ENCODE results near the gene SNAP29. TPM values are rescaled to one million over a fixed set of nuclear protein-coding genes. Genes with fewer than 3 reads are reported as not detected.

The SNAP29 gene
- total RNA-seq, 1 donor from 2014 or later: 15.0 TPM

DNA sequence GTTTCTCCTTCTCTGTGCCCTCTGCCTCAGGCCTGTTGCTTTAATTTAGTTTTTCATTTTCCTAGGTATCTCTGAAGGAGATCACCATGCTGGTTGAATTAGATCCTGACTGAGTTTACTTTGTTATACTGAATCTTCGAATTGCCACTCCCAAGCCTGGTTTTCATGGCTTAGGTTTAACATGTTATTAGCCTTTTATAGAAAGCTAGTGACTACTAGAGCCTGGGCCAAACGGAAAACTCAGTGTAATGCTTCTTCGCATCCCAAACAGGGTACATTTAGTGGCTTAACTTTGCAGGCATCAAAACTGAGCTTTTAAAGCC is 62.0 kb downstream of the SNAP29 start:
- Mint-ChIP-seq H3K4me1 (peaks cover 37% of the 10 kb centered on the region), H3K36me3 (no peaks in the 10 kb centered on the region), H3K27ac (peak overlapping the region; percentile 96), H3K27me3 (ENCODE audit: low read depth) (no peaks in the 10 kb centered on the region), H3K4me3 (peak overlapping the region; percentile 98), H3K9me3 (no peaks in the 10 kb centered on the region)
- TF ChIP-seq CTCF (IDR thresholded peaks at IDR 0.05; ENCODE audit: unreplicated experiment): no peak
- no peak for DNase-seq (ENCODE audit: low spot score in 2 of 2, unreplicated experiment in 2 of 2)

DNA sequence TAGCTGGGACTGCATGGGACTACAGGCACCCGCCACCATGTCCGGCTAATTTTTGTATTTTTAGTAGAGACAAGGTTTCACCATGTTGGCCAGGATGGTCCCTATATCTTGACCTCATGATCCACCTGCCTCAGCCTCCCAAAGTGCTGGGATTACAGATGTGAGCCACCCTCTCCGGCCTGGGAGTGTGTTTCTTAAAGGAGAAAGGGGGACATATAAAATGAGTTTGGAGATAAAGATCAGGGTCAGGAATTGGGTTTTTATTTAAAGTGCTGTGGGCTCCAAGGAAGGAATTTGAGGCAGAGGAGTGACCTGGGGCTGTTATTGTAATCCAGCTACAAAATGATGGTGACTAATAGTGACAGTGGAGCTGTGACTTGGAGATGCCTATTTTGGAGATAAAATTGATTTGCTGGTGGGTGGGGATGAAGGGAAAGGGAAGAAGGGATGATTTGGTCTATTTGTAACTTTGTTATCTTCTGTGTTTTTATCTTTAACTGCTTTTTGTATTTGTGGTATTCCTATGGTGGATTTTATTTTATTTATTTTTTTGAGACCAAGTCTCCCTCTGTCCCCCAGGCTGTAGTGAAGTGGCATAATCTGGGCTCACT is 63.4 kb downstream of the SNAP29 start:
- Mint-ChIP-seq H3K4me3 (peak overlapping the region; percentile 14), H3K4me1 (peaks cover 39% of the 10 kb centered on the region), H3K27ac (peak overlapping the region; percentile 55), H3K36me3 (no peaks in the 10 kb centered on the region), H3K27me3 (ENCODE audit: low read depth) (no peaks in the 10 kb centered on the region), H3K9me3 (no peaks in the 10 kb centered on the region)
- no peak for DNase-seq (ENCODE audit: low spot score in 2 of 2, unreplicated experiment in 2 of 2)
- no peak for TF ChIP-seq CTCF (IDR thresholded peaks at IDR 0.05; ENCODE audit: unreplicated experiment)

- no peak for DNase-seq (ENCODE audit: low spot score in 2 of 2, unreplicated experiment in 2 of 2)
- H3K27me3 Mint-ChIP-seq (ENCODE audit: low read depth): no peaks in the 10 kb centered on the region
- H3K4me3 Mint-ChIP-seq: no peak overlapping the region
- peak overlapping the region; percentile 39 for H3K27ac Mint-ChIP-seq
- no peak for TF ChIP-seq CTCF (IDR thresholded peaks at IDR 0.05; ENCODE audit: unreplicated experiment)
- H3K36me3 Mint-ChIP-seq: peaks cover 7% of the 10 kb centered on the region
- peaks cover 24% of the 10 kb centered on the region for H3K4me1 Mint-ChIP-seq
- peaks cover 5% of the 10 kb centered on the region for H3K9me3 Mint-ChIP-seq
These were observed 67.4 kb downstream of the SNAP29 start for GRCh38 chr22:20926243-20926642.

GRCh38 chr22:20927940-20928572 is 69.2 kb downstream of the SNAP29 start:
- no peak for TF ChIP-seq CTCF (IDR thresholded peaks at IDR 0.05; ENCODE audit: unreplicated experiment)
- H3K36me3 Mint-ChIP-seq: peaks cover 7% of the 10 kb centered on the region
- H3K27ac Mint-ChIP-seq: no peak overlapping the region

DNA sequence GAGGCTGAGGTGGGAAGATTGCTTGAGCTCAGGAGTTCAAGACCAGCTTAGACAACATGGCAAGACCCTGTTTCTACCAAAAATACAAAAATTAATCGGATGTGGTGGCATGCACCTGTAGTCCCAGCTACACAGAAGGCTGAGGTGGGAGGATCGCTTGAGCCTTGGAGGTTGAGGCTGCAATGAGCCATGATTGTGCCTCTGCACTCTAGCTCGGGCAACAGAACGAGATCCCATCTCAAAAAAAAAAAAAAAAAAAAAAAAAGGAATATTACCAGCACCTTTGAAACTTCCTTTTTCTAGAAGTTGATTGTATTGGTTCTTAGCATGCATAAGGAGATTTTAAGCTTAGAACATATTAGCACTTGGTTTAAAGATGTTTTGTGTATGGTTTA is 69.8 kb downstream of the SNAP29 start:
- peaks cover 7% of the 10 kb centered on the region for H3K36me3 Mint-ChIP-seq
- H3K4me3 Mint-ChIP-seq: no peak overlapping the region
- peaks cover 15% of the 10 kb centered on the region for H3K4me1 Mint-ChIP-seq
- peaks cover 5% of the 10 kb centered on the region for H3K9me3 Mint-ChIP-seq
- no peak for TF ChIP-seq CTCF (IDR thresholded peaks at IDR 0.05; ENCODE audit: unreplicated experiment)
- no peak for DNase-seq (ENCODE audit: low spot score in 2 of 2, unreplicated experiment in 2 of 2)
- H3K27me3 Mint-ChIP-seq (ENCODE audit: low read depth): no peaks in the 10 kb centered on the region
- H3K27ac Mint-ChIP-seq: no peak overlapping the region

More at GRCh38 chr22:20927940-20928572, 69.2 kb downstream of the SNAP29 start:
- no peaks in the 10 kb centered on the region for H3K27me3 Mint-ChIP-seq (ENCODE audit: low read depth)
- H3K9me3 Mint-ChIP-seq: peaks cover 5% of the 10 kb centered on the region
- H3K4me3 Mint-ChIP-seq: no peak overlapping the region
- H3K4me1 Mint-ChIP-seq: peaks cover 15% of the 10 kb centered on the region
- DNase-seq (ENCODE audit: low spot score in 2 of 2, unreplicated experiment in 2 of 2): no peak

All from mesothelial cell of epicardium (in vitro differentiated cells).